HG03025 (cell line): ENCODE results near the gene SLC22A4.
A peak's percentile ranks its signal among the peaks of the same experiment; 100 is the strongest.

Experiments used
- ATAC-seq: cut with Tn5 transposase; IDR thresholded peaks from one replicate; pipeline ENCODE4 v1.9.1; 2021; ENCODE audit warnings: mild to moderate bottlenecking, moderate library complexity; ENCODE audit not compliant: unreplicated experiment, low FRiP score

SLC22A4 gene

GRCh38 chr5:132272311-132273210, 21.6 kb upstream of the SLC22A4 start:
- no peak for ATAC-seq

- no peak for ATAC-seq
These were observed 20.6 kb upstream of the SLC22A4 start for GRCh38 chr5:132273631-132274030.

GRCh38 chr5:132274050-132274792, 20.0 kb upstream of the SLC22A4 start:
- no peak for ATAC-seq

- ATAC-seq, result no peak
These were observed 18.6 kb upstream of the SLC22A4 start for GRCh38 chr5:132275367-132276220.

- ATAC-seq, result no peak
These were observed 16.9 kb upstream of the SLC22A4 start for GRCh38 chr5:132277256-132277655.

- ATAC-seq, result no peak
These were observed 16.0 kb upstream of the SLC22A4 start for GRCh38 chr5:132277971-132278853.

- no peak for ATAC-seq
These were observed 14.4 kb upstream of the SLC22A4 start for GRCh38 chr5:132279801-132280200.

GRCh38 chr5:132280371-132281240, 13.6 kb upstream of the SLC22A4 start:
- ATAC-seq, result no peak

- no peak for ATAC-seq
These were observed 12.2 kb upstream of the SLC22A4 start for GRCh38 chr5:132281856-132282614.

GRCh38 chr5:132283423-132284043, 10.7 kb upstream of the SLC22A4 start:
- ATAC-seq, result no peak

- no peak for ATAC-seq
These were observed 5.1 kb upstream of the SLC22A4 start for GRCh38 chr5:132289097-132289496.

- ATAC-seq, result no peak
These were observed 3.2 kb upstream of the SLC22A4 start for GRCh38 chr5:132291026-132291425.

- ATAC-seq, result peak; percentile 38
These were observed 865 bp upstream of the SLC22A4 start for GRCh38 chr5:132293066-132293991.

GRCh38 chr5:132294728-132295504, 722 bp downstream of the SLC22A4 start:
- no peak for ATAC-seq

- ATAC-seq, result no peak
These were observed 1.6 kb downstream of the SLC22A4 start for GRCh38 chr5:132295505-132296411.
